H1 (cell line): Measurements from ENCODE around the gene RABEP2. TPM values are rescaled to one million over a fixed set of nuclear protein-coding genes. Genes with fewer than 3 reads are reported as not detected.

Experiments used
- CTCF ChIA-PET: fragments of 300-600 bp; sonication (Branson Sonifier 250); formaldehyde crosslinking; loops from one replicate; lab custom pipeline; 2021; ENCODE audit not compliant: partially characterized antibody; lab: Charles Lee
- POLR2A ChIA-PET: fragments of 300-600 bp; sonication (Branson Sonifier 250); formaldehyde crosslinking; loops from one replicate; lab custom pipeline; 2021; ENCODE audit warnings: inconsistent platforms; ENCODE audit not compliant: partially characterized antibody; lab: Charles Lee
- DNase-seq, 2 experiments: peaks; one replicate each; pipeline versions ENCODE4 v3.0.0 to v3.0.0-alpha.2; 2010 to 2022; ENCODE audit warnings: low spot score in 2 of 2, low read depth in 1 of 2, mixed read lengths in 1 of 2
- FAIRE-seq: peaks from 2 replicates; lab custom pipeline; 2011; peaks lifted over from hg19 to GRCh38; lab: Jason Lieb, UNC
- H2AFZ ChIP-seq: 2 replicates; pipeline ENCODE4 v1.8.1; 2012; ENCODE audit warnings: low read length, inconsistent platforms
- H2AK5ac ChIP-seq: 2 replicates; pipeline ENCODE4 v1.6.1; 2013; ENCODE audit warnings: low read depth, low read length
- H2BK120ac ChIP-seq: replicated peaks from 2 replicates; pipeline ENCODE3; 2013; ENCODE audit warnings: low read depth, low read length, inconsistent platforms
- H2BK12ac ChIP-seq: 2 replicates; pipeline ENCODE4 v1.6.1; 2013; ENCODE audit warnings: low read depth, low read length
- H2BK15ac ChIP-seq: 2 replicates; pipeline ENCODE4 v1.6.1; 2013; ENCODE audit warnings: low read length
- H2BK20ac ChIP-seq: 2 replicates; pipeline ENCODE4 v1.6.1; 2013; ENCODE audit warnings: low read length
- H2BK5ac ChIP-seq: 2 replicates; pipeline ENCODE4 v1.6.1; 2013; ENCODE audit warnings: low read depth, low read length
- H3K14ac ChIP-seq: 2 replicates; pipeline ENCODE4 v1.6.1; 2013; ENCODE audit warnings: inconsistent platforms; ENCODE audit not compliant: insufficient read length
- H3K18ac ChIP-seq: 2 replicates; pipeline ENCODE4 v1.6.1; 2013; ENCODE audit warnings: low read length; ENCODE audit errors: extremely low read depth
- H3K23ac ChIP-seq: 2 replicates; pipeline ENCODE4 v1.6.1; 2013; ENCODE audit warnings: inconsistent platforms; ENCODE audit not compliant: insufficient read length
- H3K23me2 ChIP-seq: 2 replicates; pipeline ENCODE4 v1.6.1; 2013; ENCODE audit warnings: low read depth, low read length
- H3K27ac ChIP-seq: 2 replicates; pipeline ENCODE4 v1.6.1; 2011; ENCODE audit warnings: low read depth, low read length, inconsistent platforms
- H3K27me3 ChIP-seq, 4 experiments: replicated peaks in 1 of 4; 1 replicate in 1 of 4; 2 replicates in 3 of 4; pipeline versions ENCODE4 v1.6.1 to v1.8.1; 2011 to 2013; ENCODE audit warnings: low read length in 3 of 4, mild to moderate bottlenecking in 3 of 4, inconsistent platforms in 2 of 4, mixed read lengths in 2 of 4, moderate library complexity in 1 of 4; ENCODE audit not compliant: control insufficient read depth in 3 of 4, insufficient read depth in 3 of 4; ENCODE audit errors: extremely low read depth in 1 of 4
- H3K36me3 ChIP-seq, 4 experiments: 2 replicates each; pipeline versions ENCODE4 v1.6.1 to v1.8.1; 2011 to 2013; ENCODE audit warnings: mild to moderate bottlenecking in 4 of 4, low read length in 3 of 4, moderate library complexity in 2 of 4, control low read depth in 1 of 4, inconsistent platforms in 1 of 4; ENCODE audit not compliant: insufficient read depth in 4 of 4, control insufficient read depth in 2 of 4
- H3K4ac ChIP-seq: replicated peaks from 2 replicates; pipeline ENCODE3; 2013; ENCODE audit warnings: low read length, low read depth, mixed read lengths, inconsistent platforms; ENCODE audit not compliant: insufficient read length
- H3K4me1 ChIP-seq, 4 experiments: replicated peaks in 1 of 4; 1 replicate in 1 of 4; 2 replicates in 3 of 4; pipeline versions ENCODE4 v1.6.1 to v1.8.1; 2011 to 2013; ENCODE audit warnings: low read length in 3 of 4, inconsistent platforms in 2 of 4, mixed read lengths in 1 of 4; ENCODE audit not compliant: insufficient read depth in 4 of 4, control insufficient read depth in 3 of 4
- H3K4me2 ChIP-seq, 2 experiments: 2 replicates each; pipeline versions ENCODE4 v1.6.1 to v1.8.1; 2011 to 2013; ENCODE audit warnings: low read depth in 2 of 2, low read length in 2 of 2, control low read depth in 1 of 2, inconsistent platforms in 1 of 2, mild to moderate bottlenecking in 1 of 2; ENCODE audit not compliant: insufficient read depth in 1 of 2
- H3K4me3 ChIP-seq, 4 experiments: fragments of 200-600, 300-600 bp in 1 of 4; sonication (generic), shearing (Covaris generic), sonication (Bioruptor Twin) in 1 of 4; 2 replicates each; pipeline versions ENCODE4 v1.5.1 to v1.8.1; 2011 to 2016; ENCODE audit warnings: low read length in 4 of 4, low read depth in 3 of 4, control low read depth in 2 of 4, inconsistent platforms in 2 of 4, mild to moderate bottlenecking in 2 of 4, mixed read lengths in 1 of 4, moderate library complexity in 1 of 4; ENCODE audit not compliant: insufficient read depth in 2 of 4; ENCODE audit errors: extremely low read depth in 1 of 4
- H3K56ac ChIP-seq: replicated peaks from 2 replicates; pipeline ENCODE3; 2013; ENCODE audit warnings: low read depth, mild to moderate bottlenecking, mixed read lengths, low read length, inconsistent platforms; ENCODE audit not compliant: insufficient read length
- H3K79me1 ChIP-seq: 2 replicates; pipeline ENCODE4 v1.6.1; 2013; ENCODE audit warnings: low read depth, low read length, control low read depth
- H3K79me2 ChIP-seq, 2 experiments: 2 replicates each; pipeline versions ENCODE4 v1.6.1 to v1.8.1; 2012 to 2013; ENCODE audit warnings: low read length in 2 of 2, mild to moderate bottlenecking in 2 of 2, inconsistent platforms in 1 of 2; ENCODE audit not compliant: insufficient read depth in 2 of 2, control insufficient read depth in 1 of 2
- H3K9ac ChIP-seq, 4 experiments: replicated peaks in 1 of 4; 1 replicate in 1 of 4; 2 replicates in 3 of 4; pipeline versions ENCODE4 v1.6.1 to v1.8.1; 2011 to 2013; ENCODE audit warnings: low read depth in 3 of 4, low read length in 3 of 4, control low read depth in 2 of 4, mild to moderate bottlenecking in 2 of 4, moderate library complexity in 2 of 4, inconsistent platforms in 1 of 4; ENCODE audit errors: extremely low read depth in 1 of 4
- H3K9me3 ChIP-seq, 2 experiments: 2 replicates each; pipeline versions ENCODE4 v1.6.1 to v1.8.1; 2012 to 2013; ENCODE audit warnings: mild to moderate bottlenecking in 2 of 2, moderate library complexity in 2 of 2, control low read depth in 1 of 2, inconsistent platforms in 1 of 2, low read depth in 1 of 2, low read length in 1 of 2, mixed read lengths in 1 of 2; ENCODE audit not compliant: insufficient read depth in 2 of 2
- H4K20me1 ChIP-seq, 2 experiments: replicated peaks in 1 of 2; 2 replicates each; pipeline versions ENCODE3 to v1.8.1; 2011 to 2013; ENCODE audit warnings: inconsistent platforms in 2 of 2, low read length in 2 of 2, mild to moderate bottlenecking in 1 of 2; ENCODE audit not compliant: insufficient read depth in 2 of 2, control insufficient read depth in 1 of 2
- H4K5ac ChIP-seq: 2 replicates; pipeline ENCODE4 v1.6.1; 2013; ENCODE audit warnings: low read length, low read depth, mixed read lengths, inconsistent platforms; ENCODE audit not compliant: insufficient read length
- H4K8ac ChIP-seq: 2 replicates; pipeline ENCODE4 v1.8.0; 2013; ENCODE audit warnings: mild to moderate bottlenecking, moderate library complexity, low read length, inconsistent platforms; ENCODE audit not compliant: insufficient read depth; ENCODE audit errors: extremely low read depth
- H4K91ac ChIP-seq: replicated peaks from 2 replicates; pipeline ENCODE3; 2013; ENCODE audit warnings: low read length, mixed read lengths, inconsistent platforms; ENCODE audit not compliant: insufficient read length
- BRCA1 ChIP-seq: IDR thresholded peaks from 2 replicates; pipeline ENCODE4 v1.6.1; 2012; ENCODE audit warnings: low read depth, low read length, improper control_type of control experiment
- CEBPB ChIP-seq: IDR thresholded peaks from 2 replicates; pipeline ENCODE4 v1.6.1; 2012; ENCODE audit warnings: low read depth, low read length
- GABPA ChIP-seq: IDR thresholded peaks from 2 replicates; pipeline ENCODE4 v1.6.1; 2011; ENCODE audit warnings: mild to moderate bottlenecking, low read length, moderate library complexity, borderline replicate concordance; ENCODE audit not compliant: insufficient read depth
- KDM5A ChIP-seq: fragments of 200-600 bp; IDR thresholded peaks from 2 replicates; pipeline ENCODE4 v1.7.1; 2012; ENCODE audit warnings: mild to moderate bottlenecking, low read length, inconsistent platforms, mixed read lengths
- RNF2 ChIP-seq: fragments of 200-900, 300-1000 bp; sonication (generic); IDR thresholded peaks from 2 replicates; pipeline ENCODE4 v1.7.1; 2016; ENCODE audit warnings: borderline replicate concordance, low read depth, mild to moderate bottlenecking, antibody characterized with exemption, low read length; ENCODE audit not compliant: poor library complexity, severe bottlenecking; ENCODE audit errors: missing control alignments
- RXRA ChIP-seq: IDR thresholded peaks from 2 replicates; pipeline ENCODE4 v1.6.1; 2011; ENCODE audit warnings: low read depth, mild to moderate bottlenecking, low read length, moderate library complexity; ENCODE audit not compliant: insufficient read depth
- SUZ12 ChIP-seq: fragments of 200-600 bp; sonication (generic); IDR thresholded peaks from 2 replicates; pipeline ENCODE4 v1.6.1; 2012; ENCODE audit warnings: mild to moderate bottlenecking, inconsistent platforms, low read length, moderate library complexity, mixed read lengths
- WGBS, 2 experiments: shearing (Covaris generic) in 1 of 2; methylation state at CpG; one replicate each; pipeline versions ENCODE4 v1.1.6 to v1.1.7; 2013 to 2015; ENCODE audit warnings: low lambda C conversion rate in 2 of 2, mixed read lengths in 2 of 2, inconsistent platforms in 1 of 2, low coverage in 1 of 2, missing lambda C conversion rate in 1 of 2; ENCODE audit not compliant: insufficient replicate concordance in 2 of 2, insufficient coverage in 1 of 2, insufficient read length in 1 of 2; ENCODE audit errors: extremely low coverage in 1 of 2, missing lambda C conversion rate in 1 of 2; 5-methylcytosine and 5-hydroxymethylcytosine counted together
- polyA plus RNA-seq, 7 experiments: library from polyadenylated mRNA; depleted of rRNA in 3 of 7; stranded (reverse) in 5 of 7; unstranded in 2 of 7; fragments of >200 nt in 5 of 7; fragments of 200-250 nt in 2 of 7; gene quantifications; 1 replicate in 5 of 7; 2 replicates in 1 of 7; 4 replicates in 1 of 7; pipeline versions ENCODE4 v1.2.1 to v1.2.3, GENCODE V29; 2011 to 2013; ENCODE audit warnings: missing spikeins in 2 of 7, mixed read lengths in 2 of 7
- total RNA-seq: library from RNA; stranded (reverse); fragmentation: NEBNext Ultra II Directional; extraction: Animal tissue kit (Norgen Biotek cat#: 25700); gene quantifications from 2 replicates; pipeline ENCODE4 v1.2.1, GENCODE V29; 2021
- TF ChIP-seq, protein P1 (sequence below): IDR thresholded peaks from 2 replicates; pipeline ENCODE4 v1.6.1; 2012; ENCODE audit warnings: inconsistent platforms

RABEP2 gene
- total and polyA plus RNA-seq, 2 of the 8 experiments (the other 6 are each of a cell fraction or from before 2014, with no cell fraction given): 10.4 to 14.9 TPM

DNA sequence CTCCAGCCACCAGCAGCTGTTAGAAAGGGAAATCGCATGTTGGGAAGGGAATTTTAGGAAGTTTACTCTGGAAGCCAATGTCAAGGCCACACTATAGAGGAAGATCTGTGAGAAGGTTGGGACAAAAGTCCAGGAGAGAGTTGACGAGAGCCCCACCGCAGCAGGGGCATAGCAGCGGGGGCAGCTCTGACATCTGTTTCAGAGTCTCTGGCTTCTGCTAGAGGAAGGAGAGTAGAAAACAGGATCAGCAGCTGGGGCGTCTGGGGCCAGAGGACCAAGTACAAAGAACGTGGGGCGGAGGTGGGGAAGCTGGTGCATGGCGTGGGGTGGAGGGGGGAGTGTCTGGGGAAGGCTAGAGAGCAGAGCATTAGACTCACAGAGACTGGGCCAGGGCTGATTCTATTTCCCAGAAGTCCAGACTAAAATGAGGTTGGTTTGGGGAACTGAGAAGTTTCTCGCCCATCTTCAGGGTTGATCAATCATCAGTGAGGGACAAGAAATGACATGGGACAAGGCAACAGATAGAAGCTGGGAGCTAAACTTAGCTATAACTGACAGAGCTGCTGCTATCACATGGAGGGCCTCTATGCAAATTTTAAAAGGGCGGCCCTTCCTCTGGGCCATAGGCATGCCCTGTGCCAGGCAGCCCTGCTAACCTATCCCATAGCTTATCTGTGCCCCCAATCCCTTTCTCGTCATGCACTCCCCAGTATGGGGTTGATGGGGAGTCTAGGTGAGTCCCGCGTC, 1.2 kb downstream of the RABEP2 start:
- TF ChIP-seq RNF2 (no peak), CEBPB (no peak), RXRA (no peak), SUZ12 (no peak), GABPA (no peak), KDM5A (no peak), BRCA1 (no peak)
- TF ChIP-seq, protein P1, sequence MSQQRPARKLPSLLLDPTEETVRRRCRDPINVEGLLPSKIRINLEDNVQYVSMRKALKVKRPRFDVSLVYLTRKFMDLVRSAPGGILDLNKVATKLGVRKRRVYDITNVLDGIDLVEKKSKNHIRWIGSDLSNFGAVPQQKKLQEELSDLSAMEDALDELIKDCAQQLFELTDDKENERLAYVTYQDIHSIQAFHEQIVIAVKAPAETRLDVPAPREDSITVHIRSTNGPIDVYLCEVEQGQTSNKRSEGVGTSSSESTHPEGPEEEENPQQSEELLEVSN: 0 out of 2 replicates have a peak, but pooled peaks have one; percentile 14
- Histone ChIP-seq H3K79me1 (no peaks in the 10 kb centered on the region), H4K5ac (peak overlapping the region; percentile 67), H2BK12ac (peak overlapping the region; percentile 27; the same call in 1 of the 2 replicates), H3K4me1 (peaks cover 0 to 6% (median 0%) of the 10 kb centered on the region in 4 experiments; a peak in 3 of 7 replicates), H3K4me3 (peak overlapping the region; percentile 58 to 80 (median 76)), H3K4ac (no peak overlapping the region), H3K56ac (peak overlapping the region; percentile 8), H4K8ac (peak overlapping the region; percentile 19; the same call in 1 of the 2 replicates), H2BK5ac (peak overlapping the region; percentile 92; the same call in 1 of the 2 replicates), H2BK15ac (peak overlapping the region; percentile 98), H3K9ac (peak overlapping the region in 2 of 4 experiments; percentile 49; a peak in 3 of 7 replicates), H3K79me2 (no peaks in the 10 kb centered on the region), H3K27me3 (no peaks in the 10 kb centered on the region), H2AFZ (peak overlapping the region; percentile 71), H4K91ac (peak overlapping the region; percentile 34), H2BK120ac (no peak overlapping the region), H3K23ac (no peak overlapping the region), H3K18ac (peak overlapping the region; percentile 15), H3K23me2 (peaks cover 13% of the 10 kb centered on the region), H3K14ac (no peak overlapping the region), H2AK5ac (no peak overlapping the region), H3K9me3 (no peaks in the 10 kb centered on the region), H3K4me2 (peak overlapping the region; percentile 80 to 96), H3K27ac (peak overlapping the region; percentile 50; the same call in 1 of the 2 replicates), H4K20me1 (no peaks in the 10 kb centered on the region), H3K36me3 (peaks cover 0 to 5% (median 0%) of the 10 kb centered on the region in 4 experiments; a peak in 3 of 8 replicates), H2BK20ac (no peak overlapping the region)
- ChIA-PET CTCF (interaction anchor here (0.6 to 3.9 kb wide), 17 partner anchors 7 to 77 kb away, joined by 3 to 31 read pairs (median 4); no protein-coding TSS in a partner anchor), POLR2A (interaction anchor here (0.6 to 3.8 kb wide), 17 partner anchors 9 to 96 kb away, joined by 3 to 17 read pairs (median 4); partner anchors contain the start of genes ATP2A1, CD19, NFATC2IP and SH2B1)
- 48% methylated on average over 11 of the region's 13 CpGs; no CpG with 5 or more reads in 1 of the 2 experiments for WGBS, 2 experiments
- FAIRE-seq (no peak), DNase-seq (no peak)
